ENCODE measurements around the gene XYLT1.

DNA sequence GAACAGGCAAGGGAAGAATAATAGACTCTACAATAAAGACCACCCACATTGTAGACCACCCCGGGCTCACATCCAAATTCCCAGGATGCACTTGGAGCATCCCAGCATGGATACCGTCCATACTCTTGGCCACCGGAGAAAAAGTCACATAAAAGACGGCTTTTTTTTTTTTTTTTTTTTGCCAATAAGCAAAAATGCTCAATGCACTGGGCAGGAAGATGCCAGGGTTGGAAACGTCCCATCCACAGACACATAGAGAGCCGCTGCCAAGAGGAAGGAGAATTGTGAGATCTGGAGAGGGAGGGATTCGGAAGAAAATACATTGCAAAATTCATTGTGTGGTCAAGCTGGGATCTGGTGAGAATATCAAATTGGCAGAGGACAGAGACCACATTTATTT, 286.7 kb downstream of the XYLT1 start:
- TF ChIP-seq PAX5 (IDR thresholded peaks at IDR 0.05; ENCODE audit: insufficient read depth, low read length, severe bottlenecking): no peak
- no peak for TF ChIP-seq POLR2A (IDR thresholded peaks at IDR 0.05; ENCODE audit: low read depth, low read length)
- TF ChIP-seq TAF1 (IDR thresholded peaks at IDR 0.05; ENCODE audit: low read depth, low read length): no peak
- no peak for TF ChIP-seq SPI1 (IDR thresholded peaks at IDR 0.05; ENCODE audit: low read depth, low read length)
- no peak for TF ChIP-seq POLR2AphosphoS5 (IDR thresholded peaks at IDR 0.05; ENCODE audit: low read depth, low read length)
